AG09309 (cell line): Measurements from ENCODE around the gene TUBGCP2.

Experiments used
- DNase-seq: peaks from one replicate; pipeline ENCODE4 v3.0.0-alpha.2; 2010; ENCODE audit warnings: low read depth
- H3K4me3 ChIP-seq: 2 replicates; pipeline ENCODE4 v1.5.1; 2011; ENCODE audit warnings: mild to moderate bottlenecking, low read depth, low read length, moderate library complexity; ENCODE audit not compliant: control insufficient read depth
- CTCF ChIP-seq: IDR thresholded peaks from 2 replicates; pipeline ENCODE4 v1.5.1; 2011; ENCODE audit warnings: mild to moderate bottlenecking, low read depth, low read length, inconsistent platforms; ENCODE audit not compliant: insufficient read depth, control insufficient read depth; ENCODE audit errors: missing control alignments

Gene TUBGCP2

GRCh38 chr10:133248334-133248715 is 60.3 kb downstream of the TUBGCP2 start:
- no peak for DNase-seq
- no peak for TF ChIP-seq CTCF
- no peak overlapping the region for H3K4me3 ChIP-seq

- TF ChIP-seq CTCF = no peak
- H3K4me3 ChIP-seq = no peak overlapping the region
- DNase-seq = no peak
These were observed 60.9 kb downstream of the TUBGCP2 start for GRCh38 chr10:133247681-133248333.

GRCh38 chr10:133246236-133246626 is 62.4 kb downstream of the TUBGCP2 start:
- no peak overlapping the region for H3K4me3 ChIP-seq
- no peak for DNase-seq
- no peak for TF ChIP-seq CTCF

GRCh38 chr10:133245439-133246235 is 63.0 kb downstream of the TUBGCP2 start:
- no peak overlapping the region for H3K4me3 ChIP-seq
- TF ChIP-seq CTCF = no peak
- no peak for DNase-seq

- DNase-seq = no peak
- TF ChIP-seq CTCF = no peak
- H3K4me3 ChIP-seq = no peak overlapping the region
These were observed 65.1 kb downstream of the TUBGCP2 start for GRCh38 chr10:133243593-133243992.

- H3K4me3 ChIP-seq = no peak overlapping the region
- no peak for DNase-seq
- no peak for TF ChIP-seq CTCF
These were observed 65.9 kb downstream of the TUBGCP2 start for GRCh38 chr10:133242611-133243356.
